Ascending aorta (tissue), 2 donors: ENCODE data around the gene RASGEF1B. TPM values are rescaled to one million over a fixed set of nuclear protein-coding genes. Genes with fewer than 3 reads are reported as not detected.

Experiments used
- DNase-seq, 2 donors: peaks; one replicate each; pipeline ENCODE4 v3.0.0-alpha.2; 2019; ENCODE audit warnings: low spot score in 2 of 2
- H3K27ac ChIP-seq, 2 donors: fragments of 200-600 bp; sonication (generic); one replicate each; pipeline ENCODE4 v1.5.1; 2016 to 2017; ENCODE audit warnings: mild to moderate bottlenecking in 1 of 2
- H3K27me3 ChIP-seq: fragments of 200-600 bp; sonication (generic); one replicate; pipeline ENCODE4 v1.5.1; 2017
- H3K36me3 ChIP-seq, 2 donors: fragments of 200-600 bp; sonication (generic); one replicate each; pipeline ENCODE4 v1.5.1; 2016
- H3K4me1 ChIP-seq, 2 donors: fragments of 200-600 bp; sonication (generic); one replicate each; pipeline ENCODE4 v1.5.1; 2016 to 2017; ENCODE audit warnings: mild to moderate bottlenecking in 1 of 2
- H3K4me3 ChIP-seq, 2 donors: fragments of 200-600 bp; sonication (generic); one replicate each; pipeline ENCODE4 v1.5.1; 2016 to 2017; ENCODE audit warnings: mild to moderate bottlenecking in 1 of 2
- H3K9me3 ChIP-seq, 2 donors: fragments of 200-600 bp; sonication (generic); one replicate each; pipeline ENCODE4 v1.5.1; 2016
- intact Hi-C: fragments of 100-400 bp; cut with DNase I; formaldehyde crosslinking; loops from one replicate; pipeline ENCODE4 v1.15.1; 2023
- total RNA-seq: library from RNA; depleted of rRNA; stranded (reverse); fragments of >200 nt; gene quantifications from one replicate; pipeline ENCODE4 v1.1.0, GENCODE V29; 2016
- TF ChIP-seq, protein P1 (sequence below), 3 experiments: fragments of 200-600 bp in 2 of 3; fragments of 450-650 bp in 1 of 3; sonication (generic) in 2 of 3; IDR thresholded peaks; one replicate each; pipeline ENCODE4 v1.5.1; 2016 to 2019; ENCODE audit warnings: antibody characterized with exemption in 3 of 3, mild to moderate bottlenecking in 1 of 3, moderate library complexity in 1 of 3

RASGEF1B gene
- total RNA-seq, 1 donor from 2014 or later: 8.4 TPM

DNA sequence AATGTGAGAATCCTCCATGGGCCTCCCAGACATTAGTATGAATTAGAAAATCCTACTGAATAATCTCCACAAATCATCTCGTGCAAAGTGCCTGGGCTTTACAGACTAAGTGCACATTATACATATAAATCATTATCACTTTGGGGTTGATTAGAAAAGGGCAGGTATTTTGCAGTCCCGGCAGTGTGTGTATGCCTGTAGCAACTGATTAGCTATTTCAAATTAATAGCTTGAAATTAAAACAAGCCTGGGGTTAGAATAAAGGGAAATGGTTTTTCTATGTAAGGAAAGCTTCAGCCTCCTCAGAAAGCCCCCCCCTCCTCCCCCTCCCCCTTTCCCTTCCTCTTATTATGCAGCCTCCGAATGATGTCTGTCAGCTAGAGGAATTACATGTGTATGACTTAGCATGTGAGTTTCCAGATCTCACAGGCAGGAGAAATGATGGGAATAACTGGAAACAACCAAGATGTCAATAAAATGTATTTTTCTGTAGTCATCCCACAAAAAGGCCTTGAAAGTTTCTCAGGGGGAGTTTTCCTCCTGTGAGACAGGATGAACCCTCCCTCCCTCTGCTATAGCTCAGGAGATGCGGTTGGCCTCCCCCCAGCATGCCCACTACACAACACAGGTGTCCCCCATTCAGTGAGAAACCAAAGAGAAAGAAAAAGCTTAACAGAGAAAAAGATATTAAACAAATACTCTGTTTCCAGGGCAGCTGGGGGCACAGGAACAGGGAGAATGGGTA, 41.2 kb upstream of the RASGEF1B start:
- Histone ChIP-seq H3K36me3 (no peaks in the 10 kb centered on the region), H3K27me3 (no peaks in the 10 kb centered on the region), H3K4me3 (no peak overlapping the region), H3K27ac (no peak overlapping the region), H3K4me1 (no peaks in the 10 kb centered on the region), H3K9me3 (no peaks in the 10 kb centered on the region)
- intact Hi-C loops: no loop called here
- no peak for DNase-seq
- TF ChIP-seq, protein P1, sequence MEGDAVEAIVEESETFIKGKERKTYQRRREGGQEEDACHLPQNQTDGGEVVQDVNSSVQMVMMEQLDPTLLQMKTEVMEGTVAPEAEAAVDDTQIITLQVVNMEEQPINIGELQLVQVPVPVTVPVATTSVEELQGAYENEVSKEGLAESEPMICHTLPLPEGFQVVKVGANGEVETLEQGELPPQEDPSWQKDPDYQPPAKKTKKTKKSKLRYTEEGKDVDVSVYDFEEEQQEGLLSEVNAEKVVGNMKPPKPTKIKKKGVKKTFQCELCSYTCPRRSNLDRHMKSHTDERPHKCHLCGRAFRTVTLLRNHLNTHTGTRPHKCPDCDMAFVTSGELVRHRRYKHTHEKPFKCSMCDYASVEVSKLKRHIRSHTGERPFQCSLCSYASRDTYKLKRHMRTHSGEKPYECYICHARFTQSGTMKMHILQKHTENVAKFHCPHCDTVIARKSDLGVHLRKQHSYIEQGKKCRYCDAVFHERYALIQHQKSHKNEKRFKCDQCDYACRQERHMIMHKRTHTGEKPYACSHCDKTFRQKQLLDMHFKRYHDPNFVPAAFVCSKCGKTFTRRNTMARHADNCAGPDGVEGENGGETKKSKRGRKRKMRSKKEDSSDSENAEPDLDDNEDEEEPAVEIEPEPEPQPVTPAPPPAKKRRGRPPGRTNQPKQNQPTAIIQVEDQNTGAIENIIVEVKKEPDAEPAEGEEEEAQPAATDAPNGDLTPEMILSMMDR (IDR thresholded peaks at IDR 0.05): no peak

DNA sequence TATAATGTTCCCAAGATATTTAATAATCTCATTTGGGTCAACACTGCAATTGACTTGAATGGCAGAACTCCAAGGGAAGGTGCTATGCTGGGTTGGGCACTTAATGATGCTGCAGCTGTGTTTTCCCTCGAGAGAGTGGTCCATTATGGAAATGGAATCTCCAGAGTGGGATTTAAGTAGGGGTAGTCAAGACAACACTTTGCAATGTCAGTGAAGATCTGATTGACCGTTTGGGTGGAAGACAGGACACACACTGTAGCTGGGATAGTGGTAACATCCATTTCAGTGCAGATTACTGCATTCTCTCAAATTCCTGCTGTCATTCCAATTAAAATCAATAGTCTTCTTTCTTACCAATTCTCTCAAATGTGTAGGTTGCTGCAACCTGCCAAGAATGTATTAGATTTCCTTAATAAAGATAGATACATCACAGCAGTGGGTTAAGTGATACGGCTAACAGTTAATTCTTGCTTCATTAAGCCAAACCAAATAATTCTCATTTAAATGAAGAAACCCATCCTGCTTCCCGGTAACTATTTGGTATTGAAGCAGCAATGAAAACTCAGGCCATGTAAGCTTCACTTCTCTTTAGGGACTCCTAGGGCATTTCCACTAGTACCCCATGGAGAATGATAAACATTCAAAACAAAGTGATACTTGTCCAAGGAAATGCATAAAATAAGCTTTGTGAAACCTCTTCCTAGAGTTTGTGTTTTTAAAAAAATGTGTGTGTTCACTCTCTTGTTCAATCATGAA, 40.5 kb upstream of the RASGEF1B start:
- H3K4me1 ChIP-seq: no peaks in the 10 kb centered on the region
- H3K4me3 ChIP-seq: no peak overlapping the region
- TF ChIP-seq, protein P1 (IDR thresholded peaks at IDR 0.05): no peak
- no peak overlapping the region for H3K27ac ChIP-seq
- intact Hi-C loops: no loop called here
- DNase-seq: no peak
- no peaks in the 10 kb centered on the region for H3K27me3 ChIP-seq
- H3K9me3 ChIP-seq: no peaks in the 10 kb centered on the region
- no peaks in the 10 kb centered on the region for H3K36me3 ChIP-seq

DNA sequence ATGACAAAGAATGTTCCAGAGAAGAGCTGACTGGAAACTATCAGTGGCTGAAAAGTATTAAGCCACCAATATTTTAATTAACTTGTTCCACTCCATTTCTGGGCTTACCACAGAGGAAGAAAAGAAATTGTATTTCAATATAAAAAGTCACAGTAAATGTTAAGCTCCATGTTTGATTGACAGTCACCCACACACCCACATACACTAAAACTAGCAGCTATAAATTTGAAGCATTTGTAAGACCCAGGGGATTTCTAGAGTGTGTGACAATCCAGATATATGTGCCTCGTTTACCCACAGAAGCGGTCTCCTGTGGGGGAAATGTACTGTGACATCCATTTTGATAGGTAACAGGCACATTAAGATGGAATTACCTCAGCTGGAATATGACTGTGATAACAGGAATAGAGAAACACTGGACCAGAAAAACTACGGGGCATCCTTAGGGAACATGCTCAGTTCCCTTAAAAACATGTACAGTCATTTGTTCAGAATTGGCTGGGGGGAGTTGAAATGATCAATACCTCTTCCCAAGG, 39.0 kb upstream of the RASGEF1B start:
- Histone ChIP-seq H3K27me3 (no peaks in the 10 kb centered on the region), H3K36me3 (no peaks in the 10 kb centered on the region), H3K4me1 (no peaks in the 10 kb centered on the region), H3K27ac (no peak overlapping the region), H3K9me3 (no peaks in the 10 kb centered on the region), H3K4me3 (no peak overlapping the region)
- TF ChIP-seq, protein P1 (IDR thresholded peaks at IDR 0.05): no peak
- DNase-seq: no peak
- intact Hi-C loops: no loop called here

DNA sequence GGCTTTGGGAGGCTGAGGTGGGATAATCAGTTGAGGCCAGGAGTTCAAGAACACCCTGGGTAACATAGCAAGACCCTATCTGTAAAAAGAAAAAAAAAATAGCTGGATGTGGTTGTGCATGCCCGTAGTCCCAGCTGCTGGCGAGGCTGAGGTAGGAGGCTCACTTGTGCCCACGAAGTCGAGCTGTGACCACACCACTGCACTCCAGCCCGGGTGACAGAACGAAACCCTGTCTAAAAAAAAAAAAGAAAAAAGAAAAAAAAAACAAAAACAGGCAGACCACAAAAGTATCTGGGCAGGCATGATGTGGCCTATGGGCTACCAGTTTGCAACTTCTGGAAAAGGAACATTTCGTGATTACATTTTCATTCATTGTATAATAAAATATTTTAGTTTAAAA, 38.1 kb upstream of the RASGEF1B start:
- Histone ChIP-seq H3K27ac (no peak overlapping the region), H3K9me3 (no peaks in the 10 kb centered on the region), H3K27me3 (no peaks in the 10 kb centered on the region), H3K4me3 (no peak overlapping the region), H3K4me1 (no peaks in the 10 kb centered on the region), H3K36me3 (no peaks in the 10 kb centered on the region)
- TF ChIP-seq, protein P1 (IDR thresholded peaks at IDR 0.05): no peak
- intact Hi-C loops: no loop called here
- DNase-seq: no peak

DNA sequence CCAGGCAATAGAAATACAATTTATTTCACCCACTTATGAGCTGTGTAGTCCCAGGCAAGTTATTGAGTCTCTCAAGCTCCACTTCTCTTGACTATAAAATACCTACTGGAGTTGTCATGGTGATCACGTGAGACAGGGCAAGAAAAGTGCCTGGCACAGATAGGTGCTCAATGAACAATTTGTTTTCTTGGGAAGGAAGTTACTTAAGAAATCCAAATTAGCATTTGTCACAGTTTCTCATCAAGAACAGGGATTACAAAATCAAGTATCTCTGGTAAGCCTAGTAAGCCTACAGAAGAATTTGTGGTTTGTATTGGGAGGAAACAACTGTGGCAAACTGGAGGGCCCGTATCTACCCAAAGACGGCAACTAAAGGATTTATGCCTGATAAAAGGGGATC, 37.5 kb upstream of the RASGEF1B start:
- H3K27ac ChIP-seq: no peak overlapping the region

More for the DNA sequence above, 37.5 kb upstream of the RASGEF1B start:
- DNase-seq: no peak
- TF ChIP-seq, protein P1 (IDR thresholded peaks at IDR 0.05): no peak
- Histone ChIP-seq H3K9me3 (no peaks in the 10 kb centered on the region), H3K4me1 (no peaks in the 10 kb centered on the region), H3K4me3 (no peak overlapping the region), H3K27me3 (no peaks in the 10 kb centered on the region), H3K36me3 (no peaks in the 10 kb centered on the region)
- intact Hi-C loops: no loop called here
